Neutrophil (primary cell): ENCODE data around the gene GPA33.

Experiments used
- H3K27ac ChIP-seq: fragments of 200-600 bp; sonication (generic); 2 replicates; pipeline ENCODE4 v1.5.1; 2016; ENCODE audit warnings: mild to moderate bottlenecking, moderate library complexity
- H3K27me3 ChIP-seq: fragments of 200-600 bp; sonication (generic); 2 replicates; pipeline ENCODE4 v1.6.0; 2016; ENCODE audit warnings: mild to moderate bottlenecking
- H3K36me3 ChIP-seq: fragments of 200-600 bp; sonication (generic); 2 replicates; pipeline ENCODE4 v1.5.1; 2017
- H3K4me1 ChIP-seq, 2 experiments: fragments of 200-600 bp in 1 of 2; sonication (generic) in 1 of 2; 1 replicate in 1 of 2; 2 replicates in 1 of 2; pipeline versions ENCODE4 v1.5.1 to v1.6.1; 2013 to 2016; ENCODE audit warnings: low read depth in 1 of 2, low read length in 1 of 2, mild to moderate bottlenecking in 1 of 2, moderate library complexity in 1 of 2; ENCODE audit not compliant: control insufficient read depth in 1 of 2, insufficient read depth in 1 of 2
- H3K4me3 ChIP-seq, 2 experiments: fragments of 200-600 bp in 1 of 2; sonication (generic) in 1 of 2; 1 replicate in 1 of 2; 2 replicates in 1 of 2; pipeline ENCODE4 v1.5.1; 2013 to 2016; ENCODE audit warnings: low read depth in 1 of 2, low read length in 1 of 2, mild to moderate bottlenecking in 1 of 2, moderate library complexity in 1 of 2
- H3K9me3 ChIP-seq: fragments of 200-600 bp; sonication (generic); 2 replicates; pipeline ENCODE4 v1.5.1; 2016
- CTCF ChIP-seq: fragments of 200-600 bp; sonication (generic); IDR thresholded peaks from 2 replicates; pipeline ENCODE4 v1.5.1; 2016; ENCODE audit warnings: antibody characterized with exemption

Gene GPA33

GRCh38 chr1:167064621-167065020 is 25.6 kb downstream of the GPA33 start:
- Histone ChIP-seq H3K4me3 (no peak overlapping the region), H3K36me3 (no peaks in the 10 kb centered on the region), H3K27ac (no peak overlapping the region), H3K9me3 (no peaks in the 10 kb centered on the region), H3K4me1 (peaks cover 4 to 6% of the 10 kb centered on the region in 2 experiments), H3K27me3 (no peaks in the 10 kb centered on the region)
- TF ChIP-seq CTCF = no peak

- H3K4me1 ChIP-seq = peaks cover 0 to 4% of the 10 kb centered on the region in 2 experiments
- H3K36me3 ChIP-seq = no peaks in the 10 kb centered on the region
- no peak overlapping the region for H3K27ac ChIP-seq
- TF ChIP-seq CTCF = no peak
- no peak overlapping the region for H3K4me3 ChIP-seq
- H3K27me3 ChIP-seq = no peaks in the 10 kb centered on the region
- no peaks in the 10 kb centered on the region for H3K9me3 ChIP-seq
Observed at GRCh38 chr1:167061073-167061464, 29.1 kb downstream of the GPA33 start.

- TF ChIP-seq CTCF = no peak
- no peak overlapping the region for H3K27ac ChIP-seq
- no peaks in the 10 kb centered on the region for H3K9me3 ChIP-seq
- H3K27me3 ChIP-seq = no peaks in the 10 kb centered on the region
- H3K4me1 ChIP-seq = peaks cover 0 to 4% of the 10 kb centered on the region in 2 experiments
- no peak overlapping the region for H3K4me3 ChIP-seq
- H3K36me3 ChIP-seq = no peaks in the 10 kb centered on the region
Observed at GRCh38 chr1:167060141-167061072, 29.8 kb downstream of the GPA33 start.

GRCh38 chr1:167059809-167060107 is 30.4 kb downstream of the GPA33 start:
- Histone ChIP-seq H3K27ac (no peak overlapping the region), H3K4me1 (peaks cover 0 to 4% of the 10 kb centered on the region in 2 experiments), H3K27me3 (no peaks in the 10 kb centered on the region), H3K36me3 (no peaks in the 10 kb centered on the region), H3K9me3 (no peaks in the 10 kb centered on the region), H3K4me3 (no peak overlapping the region)
- TF ChIP-seq CTCF = no peak

- no peak overlapping the region for H3K4me3 ChIP-seq
- peaks cover 0 to 4% of the 10 kb centered on the region in 2 experiments for H3K4me1 ChIP-seq
- TF ChIP-seq CTCF = peak; percentile 87
- no peak overlapping the region for H3K27ac ChIP-seq
- no peaks in the 10 kb centered on the region for H3K9me3 ChIP-seq
- H3K36me3 ChIP-seq = no peaks in the 10 kb centered on the region
- H3K27me3 ChIP-seq = no peaks in the 10 kb centered on the region
Observed at GRCh38 chr1:167059045-167059808, 30.9 kb downstream of the GPA33 start.
